GM19238 (cell line): ENCODE data around the gene EIF3L.

Experiments
- DNase-seq: peaks from one replicate; pipeline ENCODE4 v3.0.0; 2011; ENCODE audit warnings: low spot score; ENCODE audit not compliant: insufficient read length

Gene EIF3L

GRCh38 chr22:37926771-37927636 lies 77.8 kb downstream of the EIF3L start:
- DNase-seq: no peak

- DNase-seq: no peak
Observed at GRCh38 chr22:37927637-37927936, 78.4 kb downstream of the EIF3L start.

- no peak for DNase-seq
Observed at GRCh38 chr22:37929390-37929789, 80.2 kb downstream of the EIF3L start.

- no peak for DNase-seq
Observed at GRCh38 chr22:37930270-37930951, 81.2 kb downstream of the EIF3L start.

- no peak for DNase-seq
Observed at GRCh38 chr22:37930952-37931440, 81.8 kb downstream of the EIF3L start.

- no peak for DNase-seq
Observed at GRCh38 chr22:37931893-37932389, 82.7 kb downstream of the EIF3L start.

GRCh38 chr22:37932401-37932800 lies 83.2 kb downstream of the EIF3L start:
- DNase-seq: no peak

GRCh38 chr22:37932821-37933578 lies 83.8 kb downstream of the EIF3L start:
- DNase-seq: no peak

- DNase-seq: peak; percentile 90
Observed at GRCh38 chr22:37933711-37934376, 84.6 kb downstream of the EIF3L start.
